Endothelial cell of umbilical vein (primary cell): Measurements from ENCODE around the gene ISL1.

Source experiments
- EZH2 ChIP-seq: IDR thresholded peaks from 2 replicates; pipeline ENCODE4 v1.6.1; 2012; ENCODE audit warnings: borderline replicate concordance, low read depth, mild to moderate bottlenecking, moderate library complexity, low read length, inconsistent platforms; ENCODE audit not compliant: severe bottlenecking
- JUN ChIP-seq: IDR thresholded peaks from 2 replicates; pipeline ENCODE4 v1.6.1; 2011; ENCODE audit warnings: borderline replicate concordance, low read depth; ENCODE audit not compliant: insufficient read length, insufficient read depth
- POLR2A ChIP-seq: IDR thresholded peaks from 2 replicates; pipeline ENCODE4 v1.6.1; 2012; ENCODE audit warnings: low read depth, mild to moderate bottlenecking, control low read depth, low read length
- POLR2AphosphoS5 ChIP-seq: IDR thresholded peaks from 2 replicates; pipeline ENCODE4 v1.6.1; 2012; ENCODE audit warnings: low read depth, mild to moderate bottlenecking, control low read depth, low read length, moderate library complexity; ENCODE audit not compliant: insufficient read depth
- TF ChIP-seq, protein P1 (sequence below), 2 donors: IDR thresholded peaks; 1 replicate in 1 of 2; 2 replicates in 1 of 2; pipeline ENCODE4 v1.5.1; 2011; ENCODE audit warnings: low read length in 2 of 2, mild to moderate bottlenecking in 2 of 2, moderate library complexity in 2 of 2, control low read depth in 1 of 2, inconsistent platforms in 1 of 2, low read depth in 1 of 2; ENCODE audit not compliant: insufficient read depth in 1 of 2; ENCODE audit errors: extremely low read depth in 1 of 2
- TF ChIP-seq, protein P2 (sequence below): IDR thresholded peaks from 2 replicates; pipeline ENCODE4 v1.6.1; 2011; ENCODE audit not compliant: insufficient read depth, insufficient read length

DNA sequence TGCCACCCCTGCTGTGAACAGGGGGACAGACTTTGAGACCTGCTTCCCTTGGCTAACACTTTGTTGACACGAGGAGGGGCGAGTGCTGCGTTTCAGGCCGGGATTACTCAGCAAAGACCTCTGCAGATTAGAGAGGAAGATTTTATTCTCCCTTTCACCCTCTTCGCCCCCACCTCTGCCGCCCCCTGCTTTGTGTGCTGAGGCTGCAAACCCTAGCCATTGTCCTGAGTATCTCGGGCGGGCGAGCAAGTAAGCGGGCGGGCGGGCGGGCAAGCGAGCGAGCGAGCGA, 6.0 kb downstream of the ISL1 start:
- TF ChIP-seq, protein P1, sequence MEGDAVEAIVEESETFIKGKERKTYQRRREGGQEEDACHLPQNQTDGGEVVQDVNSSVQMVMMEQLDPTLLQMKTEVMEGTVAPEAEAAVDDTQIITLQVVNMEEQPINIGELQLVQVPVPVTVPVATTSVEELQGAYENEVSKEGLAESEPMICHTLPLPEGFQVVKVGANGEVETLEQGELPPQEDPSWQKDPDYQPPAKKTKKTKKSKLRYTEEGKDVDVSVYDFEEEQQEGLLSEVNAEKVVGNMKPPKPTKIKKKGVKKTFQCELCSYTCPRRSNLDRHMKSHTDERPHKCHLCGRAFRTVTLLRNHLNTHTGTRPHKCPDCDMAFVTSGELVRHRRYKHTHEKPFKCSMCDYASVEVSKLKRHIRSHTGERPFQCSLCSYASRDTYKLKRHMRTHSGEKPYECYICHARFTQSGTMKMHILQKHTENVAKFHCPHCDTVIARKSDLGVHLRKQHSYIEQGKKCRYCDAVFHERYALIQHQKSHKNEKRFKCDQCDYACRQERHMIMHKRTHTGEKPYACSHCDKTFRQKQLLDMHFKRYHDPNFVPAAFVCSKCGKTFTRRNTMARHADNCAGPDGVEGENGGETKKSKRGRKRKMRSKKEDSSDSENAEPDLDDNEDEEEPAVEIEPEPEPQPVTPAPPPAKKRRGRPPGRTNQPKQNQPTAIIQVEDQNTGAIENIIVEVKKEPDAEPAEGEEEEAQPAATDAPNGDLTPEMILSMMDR (IDR thresholded peaks at IDR 0.05; ENCODE audit: extremely low read depth in 1 of 2, insufficient read depth in 1 of 2, low read depth in 1 of 2, low read length in 2 of 2), result no peak
- TF ChIP-seq POLR2A, result no peak
- TF ChIP-seq EZH2, result no peak
- no peak for TF ChIP-seq POLR2AphosphoS5
- TF ChIP-seq, protein P2, sequence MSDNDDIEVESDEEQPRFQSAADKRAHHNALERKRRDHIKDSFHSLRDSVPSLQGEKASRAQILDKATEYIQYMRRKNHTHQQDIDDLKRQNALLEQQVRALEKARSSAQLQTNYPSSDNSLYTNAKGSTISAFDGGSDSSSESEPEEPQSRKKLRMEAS, result no peak
- no peak for TF ChIP-seq JUN
